ENCODE data around the gene CRB1.

The CRB1 gene

GRCh38 chr1:197305925-197306324 is 37.9 kb downstream of the CRB1 start:
- DNase-seq (ENCODE audit: low read depth), result no peak
- no peak overlapping the region for H3K4me3 ChIP-seq (ENCODE audit: low read depth, low read length)
- in situ Hi-C loops (cut with HindIII; ENCODE audit: low sequenced_read_pairs), result no loop called here
- TF ChIP-seq CTCF (IDR thresholded peaks at IDR 0.05; ENCODE audit: low read depth, low read length, missing control alignments), result no peak

GRCh38 chr1:197306381-197307062 is 38.5 kb downstream of the CRB1 start:
- no peak for TF ChIP-seq CTCF (IDR thresholded peaks at IDR 0.05; ENCODE audit: low read depth, low read length, missing control alignments)
- H3K4me3 ChIP-seq (ENCODE audit: low read depth, low read length), result no peak overlapping the region
- DNase-seq (ENCODE audit: low read depth), result no peak
- in situ Hi-C loops (cut with HindIII; ENCODE audit: low sequenced_read_pairs), result no loop called here

- in situ Hi-C loops (cut with HindIII; ENCODE audit: low sequenced_read_pairs), result no loop called here
- no peak overlapping the region for H3K4me3 ChIP-seq (ENCODE audit: low read depth, low read length)
- no peak for TF ChIP-seq CTCF (IDR thresholded peaks at IDR 0.05; ENCODE audit: low read depth, low read length, missing control alignments)
- DNase-seq (ENCODE audit: low read depth), result no peak
Observed at GRCh38 chr1:197307136-197307535, 39.1 kb downstream of the CRB1 start.

- no peak for TF ChIP-seq CTCF (IDR thresholded peaks at IDR 0.05; ENCODE audit: low read depth, low read length, missing control alignments)
- DNase-seq (ENCODE audit: low read depth), result no peak
- no peak overlapping the region for H3K4me3 ChIP-seq (ENCODE audit: low read depth, low read length)
- in situ Hi-C loops (cut with HindIII; ENCODE audit: low sequenced_read_pairs), result no loop called here
Observed at GRCh38 chr1:197307551-197307950, 39.5 kb downstream of the CRB1 start.

- in situ Hi-C loops (cut with HindIII; ENCODE audit: low sequenced_read_pairs), result no loop called here
- no peak overlapping the region for H3K4me3 ChIP-seq (ENCODE audit: low read depth, low read length)
- DNase-seq (ENCODE audit: low read depth), result no peak
- no peak for TF ChIP-seq CTCF (IDR thresholded peaks at IDR 0.05; ENCODE audit: low read depth, low read length, missing control alignments)
Observed at GRCh38 chr1:197311081-197311480, 43.0 kb downstream of the CRB1 start.

GRCh38 chr1:197312163-197312562 is 44.1 kb downstream of the CRB1 start:
- in situ Hi-C loops (cut with HindIII; ENCODE audit: low sequenced_read_pairs), result no loop called here
- no peak for DNase-seq (ENCODE audit: low read depth)
- no peak overlapping the region for H3K4me3 ChIP-seq (ENCODE audit: low read depth, low read length)
- TF ChIP-seq CTCF (IDR thresholded peaks at IDR 0.05; ENCODE audit: low read depth, low read length, missing control alignments), result no peak

Data from astrocyte of the cerebellum (primary cell).